ENCODE data around the gene MAML1.

DNA sequence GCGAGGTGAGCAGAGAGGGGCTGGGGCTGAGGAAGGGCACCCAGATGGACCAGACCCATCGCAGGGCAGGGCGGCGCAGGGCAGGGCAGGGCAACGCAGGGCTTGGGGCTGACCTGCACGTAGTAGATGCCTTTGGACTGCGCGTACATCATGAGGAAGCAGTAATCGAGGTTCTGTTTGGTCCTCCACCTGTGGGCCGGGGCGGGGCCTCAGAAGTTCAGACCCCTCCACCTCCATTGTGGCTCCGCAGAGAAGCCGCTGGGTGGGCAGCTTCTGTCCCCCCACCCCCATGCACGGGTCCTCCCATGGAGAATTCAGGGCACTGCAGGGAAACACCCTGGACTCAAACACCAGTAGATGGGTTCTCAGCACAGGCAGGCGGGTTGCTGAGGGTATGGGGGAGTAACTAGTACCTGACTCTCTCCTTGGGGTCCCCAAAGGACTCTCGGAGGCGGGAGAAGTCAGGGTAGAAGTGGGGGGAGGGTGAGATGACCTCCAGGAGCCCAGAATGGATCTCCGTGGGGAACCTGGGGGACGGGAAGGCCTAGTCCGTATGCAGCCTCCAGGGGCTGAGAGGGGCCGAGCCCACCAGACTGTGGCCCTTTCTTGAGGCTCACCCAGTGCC is 67.6 kb downstream of the MAML1 start:
- TF ChIP-seq POLR2A (IDR thresholded peaks at IDR 0.05; ENCODE audit: low read length) (no peak), GATA1 (IDR thresholded peaks at IDR 0.05; ENCODE audit: low read depth, low read length) (no peak)

Measured in erythroblast (primary cell).